Epithelial cell of esophagus (primary cell): ENCODE measurements around the gene CEP63.

Source experiments
- DNase-seq: peaks from one replicate; pipeline ENCODE4 v3.0.0; 2010; ENCODE audit warnings: low read depth
- H3K4me3 ChIP-seq: 2 replicates; pipeline ENCODE4 v1.5.1; 2011; ENCODE audit warnings: mild to moderate bottlenecking, low read length, control low read depth
- TF ChIP-seq, protein P1 (sequence below): IDR thresholded peaks from 2 replicates; pipeline ENCODE4 v1.5.1; 2011; ENCODE audit warnings: low read depth, mild to moderate bottlenecking, low read length, control low read depth, inconsistent platforms; ENCODE audit not compliant: insufficient read depth; ENCODE audit errors: missing control alignments

CEP63 gene

DNA sequence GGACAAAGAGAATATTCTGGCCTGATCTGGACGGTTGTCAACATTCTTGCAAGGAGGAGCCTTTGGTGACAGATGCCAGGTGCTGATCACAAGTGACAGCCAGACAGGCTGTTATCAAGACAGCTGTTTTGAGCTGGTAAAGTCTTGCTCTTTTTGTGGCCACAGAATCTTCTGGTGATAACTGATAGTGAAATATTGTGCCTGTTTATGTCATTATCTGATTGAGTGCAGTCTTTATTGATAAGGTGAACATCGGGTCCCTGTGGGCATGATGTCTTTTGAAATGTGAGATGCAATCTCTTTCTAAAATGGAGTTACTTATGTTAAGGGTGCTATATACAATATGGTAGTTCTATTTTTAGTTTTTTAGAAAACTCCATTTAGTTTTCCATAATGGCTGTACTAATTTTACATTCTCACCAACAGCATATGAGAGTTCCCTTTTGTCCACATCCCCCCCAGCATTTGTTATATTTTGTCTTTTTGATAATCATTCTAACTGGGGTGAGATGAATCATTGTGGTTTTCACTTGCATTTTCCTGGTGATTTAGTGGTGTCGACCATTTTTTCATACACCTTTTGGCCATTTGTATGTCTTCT, 10.7 kb downstream of the CEP63 start:
- DNase-seq: no peak
- TF ChIP-seq, protein P1, sequence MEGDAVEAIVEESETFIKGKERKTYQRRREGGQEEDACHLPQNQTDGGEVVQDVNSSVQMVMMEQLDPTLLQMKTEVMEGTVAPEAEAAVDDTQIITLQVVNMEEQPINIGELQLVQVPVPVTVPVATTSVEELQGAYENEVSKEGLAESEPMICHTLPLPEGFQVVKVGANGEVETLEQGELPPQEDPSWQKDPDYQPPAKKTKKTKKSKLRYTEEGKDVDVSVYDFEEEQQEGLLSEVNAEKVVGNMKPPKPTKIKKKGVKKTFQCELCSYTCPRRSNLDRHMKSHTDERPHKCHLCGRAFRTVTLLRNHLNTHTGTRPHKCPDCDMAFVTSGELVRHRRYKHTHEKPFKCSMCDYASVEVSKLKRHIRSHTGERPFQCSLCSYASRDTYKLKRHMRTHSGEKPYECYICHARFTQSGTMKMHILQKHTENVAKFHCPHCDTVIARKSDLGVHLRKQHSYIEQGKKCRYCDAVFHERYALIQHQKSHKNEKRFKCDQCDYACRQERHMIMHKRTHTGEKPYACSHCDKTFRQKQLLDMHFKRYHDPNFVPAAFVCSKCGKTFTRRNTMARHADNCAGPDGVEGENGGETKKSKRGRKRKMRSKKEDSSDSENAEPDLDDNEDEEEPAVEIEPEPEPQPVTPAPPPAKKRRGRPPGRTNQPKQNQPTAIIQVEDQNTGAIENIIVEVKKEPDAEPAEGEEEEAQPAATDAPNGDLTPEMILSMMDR: no peak

DNA sequence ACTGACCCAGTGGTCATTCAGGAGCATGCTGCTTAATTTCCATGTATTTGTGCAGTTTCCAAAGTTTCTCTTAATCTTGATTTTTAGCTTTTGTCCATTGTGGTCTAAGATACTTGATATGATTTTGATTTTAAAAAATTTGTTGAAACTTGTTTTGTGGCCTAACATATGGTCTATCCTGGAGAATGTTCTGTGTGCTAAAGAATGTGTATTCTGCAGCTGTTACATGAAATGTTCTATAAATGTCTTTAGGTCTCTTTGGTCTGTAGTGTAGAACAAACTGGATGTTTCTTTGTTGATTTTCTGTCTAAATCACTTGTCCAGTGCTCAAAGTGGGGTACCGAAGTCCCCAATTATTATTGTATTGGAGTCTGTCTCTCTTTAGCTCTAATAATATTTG, 17.4 kb downstream of the CEP63 start:
- DNase-seq: no peak
- TF ChIP-seq, protein P1: no peak
- no peak overlapping the region for H3K4me3 ChIP-seq

More for the DNA sequence above, 10.7 kb downstream of the CEP63 start:
- H3K4me3 ChIP-seq: no peak overlapping the region

DNA sequence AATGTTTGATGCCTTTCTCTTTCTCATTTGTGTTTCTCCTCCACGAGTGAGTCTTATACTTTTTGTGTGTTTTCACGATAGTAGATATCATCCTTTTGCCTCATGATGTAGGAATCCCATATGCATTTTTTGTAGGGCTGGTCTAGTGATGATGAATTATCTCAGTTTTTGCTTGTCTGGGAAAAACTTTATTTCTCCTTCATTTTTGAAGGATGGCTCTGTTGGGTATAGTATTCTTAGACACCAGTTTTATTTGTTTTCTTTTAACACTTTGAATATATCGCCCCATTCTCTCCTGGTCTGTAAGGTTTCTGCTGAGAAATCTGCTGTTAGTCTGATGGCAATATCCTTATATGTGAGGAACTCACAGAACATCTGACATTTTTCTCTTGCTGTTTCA, 18.3 kb downstream of the CEP63 start:
- no peak overlapping the region for H3K4me3 ChIP-seq
- DNase-seq: no peak
- TF ChIP-seq, protein P1: no peak

DNA sequence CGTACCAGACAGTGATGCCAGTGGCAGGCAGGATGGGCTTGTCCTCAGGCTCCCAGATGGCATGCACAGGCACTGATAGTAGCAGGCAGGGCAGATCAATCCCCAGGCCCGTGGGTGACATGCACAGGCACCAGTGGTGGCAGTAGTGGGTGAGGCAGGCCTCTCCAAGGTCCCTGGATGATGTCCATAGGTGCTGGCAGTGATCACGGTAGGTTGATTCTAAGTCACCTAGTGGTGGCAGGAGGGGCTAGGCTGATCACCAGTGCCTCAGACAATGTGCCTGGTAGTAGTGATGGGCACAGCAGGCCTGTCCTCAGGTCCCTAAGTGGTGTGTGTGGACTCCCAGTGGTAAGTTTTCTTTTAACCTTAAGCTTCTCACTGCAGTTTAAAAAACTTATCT, 19.6 kb downstream of the CEP63 start:
- TF ChIP-seq, protein P1: no peak
- DNase-seq: no peak
- H3K4me3 ChIP-seq: no peak overlapping the region

DNA sequence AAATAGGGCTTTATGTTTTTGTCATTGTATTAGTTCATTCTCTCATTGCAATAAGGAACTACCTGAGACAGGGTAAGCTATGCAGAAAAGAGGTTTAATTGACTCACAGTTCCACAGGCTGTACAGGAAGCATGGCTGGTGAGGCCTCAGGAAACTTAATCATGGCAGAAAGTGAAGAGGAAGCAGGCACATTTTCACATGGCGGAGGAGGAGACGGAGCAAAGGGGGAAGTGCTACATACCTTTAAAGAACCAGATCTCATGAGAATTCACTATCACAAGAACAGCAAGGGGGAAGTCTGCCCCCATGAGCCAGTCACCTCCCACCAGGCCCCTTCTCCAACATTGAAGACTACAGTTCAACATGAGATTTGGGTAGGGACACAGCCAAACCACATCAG, 25.6 kb downstream of the CEP63 start:
- H3K4me3 ChIP-seq: no peak overlapping the region
- TF ChIP-seq, protein P1: no peak
- no peak for DNase-seq

DNA sequence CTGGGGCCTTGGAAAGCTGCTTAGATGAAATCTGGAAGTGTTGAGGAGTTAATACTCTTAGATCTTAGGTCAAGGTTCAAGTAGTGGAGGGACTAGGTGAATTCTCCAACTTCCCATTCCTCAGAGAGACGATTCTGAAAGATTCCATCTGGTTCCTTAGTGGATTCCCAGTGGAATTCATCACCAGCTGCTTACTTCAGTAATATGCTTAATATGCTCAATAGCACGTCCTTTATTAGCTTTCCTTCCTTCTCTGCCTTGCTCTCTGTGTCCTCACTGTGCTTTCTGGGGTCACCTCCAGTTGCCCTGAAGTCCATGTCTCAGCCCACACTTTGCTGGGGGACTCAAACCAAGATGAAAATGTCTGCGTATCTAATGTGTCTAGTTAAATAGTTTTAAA, 31.0 kb downstream of the CEP63 start:
- no peak for DNase-seq
- no peak overlapping the region for H3K4me3 ChIP-seq
- TF ChIP-seq, protein P1: no peak

DNA sequence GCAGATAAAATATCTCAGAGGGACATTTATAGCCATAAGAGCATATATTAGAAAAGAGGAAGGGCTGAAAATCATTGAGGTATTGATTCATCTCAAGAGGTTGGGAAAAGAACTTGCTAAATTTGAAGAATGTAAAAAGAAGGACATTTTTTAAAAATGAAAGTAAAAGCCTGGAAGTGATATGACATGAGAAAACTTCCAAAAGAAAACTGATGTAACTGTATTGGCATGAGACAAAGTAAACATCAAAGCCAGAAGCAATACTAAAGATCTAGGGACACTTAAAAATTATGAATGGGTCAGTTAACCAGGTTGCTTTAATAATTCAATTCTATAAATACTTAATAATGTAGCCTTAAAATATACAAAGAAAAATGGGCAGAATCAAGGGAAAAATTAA, 31.9 kb downstream of the CEP63 start:
- H3K4me3 ChIP-seq: no peak overlapping the region
- TF ChIP-seq, protein P1: no peak
- DNase-seq: no peak
